GM10266 (cell line): ENCODE data around the gene SLC35B2.

Experiments used
- DNase-seq: peaks from one replicate; pipeline ENCODE4 v3.0.0; 2012; ENCODE audit errors: extremely low spot score
- CTCF ChIP-seq: IDR thresholded peaks from 2 replicates; pipeline ENCODE4 v1.5.1; 2012; ENCODE audit warnings: mild to moderate bottlenecking, low read depth; ENCODE audit not compliant: control insufficient read depth, insufficient read depth; ENCODE audit errors: missing control alignments

The SLC35B2 gene

GRCh38 chr6:44271406-44271723, 14.0 kb upstream of the SLC35B2 start:
- DNase-seq, result no peak
- TF ChIP-seq CTCF, result no peak

GRCh38 chr6:44270526-44271405, 13.4 kb upstream of the SLC35B2 start:
- TF ChIP-seq CTCF, result no peak
- no peak for DNase-seq

- no peak for TF ChIP-seq CTCF
- no peak for DNase-seq
These were observed 12.7 kb upstream of the SLC35B2 start, which contains the start of gene TMEM151B for GRCh38 chr6:44269921-44270525. Gene TMEM151B (plus strand): TSS chr6:44270450. CDS start chr6:44270743, 293 bp downstream.

GRCh38 chr6:44269178-44269920, 12.0 kb upstream of the SLC35B2 start:
- DNase-seq, result no peak
- no peak for TF ChIP-seq CTCF

- peak; percentile 77 for DNase-seq
- peak; percentile 85 for TF ChIP-seq CTCF
These were observed 10.8 kb upstream of the SLC35B2 start for GRCh38 chr6:44268095-44268628.

- DNase-seq, result no peak
These were observed 9.9 kb upstream of the SLC35B2 start for GRCh38 chr6:44267252-44267651.

More at GRCh38 chr6:44267252-44267651, 9.9 kb upstream of the SLC35B2 start:
- TF ChIP-seq CTCF, result no peak
